ENCODE data around the gene USH2A.
"Not testable (repeated sequence)": the region's sequence is repeated elsewhere in the genome, so short reads cannot be mapped to it uniquely, and the experiment has no call there.

USH2A gene

GRCh38 chr1:216387782-216388181, 35.5 kb downstream of the USH2A start:
- no peak for DNase-seq

- no peak for DNase-seq
These were observed 43.8 kb downstream of the USH2A start for GRCh38 chr1:216379441-216379840.

DNA sequence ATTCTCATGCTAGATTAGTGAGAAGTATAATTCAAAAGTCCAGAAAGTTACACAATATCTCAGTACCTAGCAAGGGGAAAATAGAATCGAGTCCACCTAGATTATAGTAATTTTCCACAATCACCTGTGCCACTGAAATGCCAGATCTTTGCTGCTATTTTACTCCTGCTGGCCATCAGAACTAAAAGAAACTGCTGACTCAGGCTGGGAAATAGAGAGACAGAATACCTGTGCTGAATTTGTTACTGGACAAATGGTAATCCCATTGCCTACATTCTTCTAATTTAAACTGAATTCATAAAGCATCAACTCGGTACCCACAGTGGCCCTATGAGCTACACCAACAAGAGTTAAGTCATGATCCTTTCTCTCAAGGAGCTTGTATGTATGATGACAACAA, 55.0 kb downstream of the USH2A start:
- DNase-seq: no peak

GRCh38 chr1:216366979-216367378, 56.3 kb downstream of the USH2A start:
- DNase-seq: no peak

- no peak for DNase-seq
These were observed 66.3 kb downstream of the USH2A start for GRCh38 chr1:216356945-216357344.

GRCh38 chr1:216350186-216350585, 73.1 kb downstream of the USH2A start:
- DNase-seq: no peak

GRCh38 chr1:216346526-216346925, 76.7 kb downstream of the USH2A start:
- no peak for DNase-seq

GRCh38 chr1:216340542-216340941, 82.7 kb downstream of the USH2A start:
- DNase-seq: not testable (repeated sequence)

GRCh38 chr1:216332462-216332861, 90.8 kb downstream of the USH2A start:
- DNase-seq: no peak

DNA sequence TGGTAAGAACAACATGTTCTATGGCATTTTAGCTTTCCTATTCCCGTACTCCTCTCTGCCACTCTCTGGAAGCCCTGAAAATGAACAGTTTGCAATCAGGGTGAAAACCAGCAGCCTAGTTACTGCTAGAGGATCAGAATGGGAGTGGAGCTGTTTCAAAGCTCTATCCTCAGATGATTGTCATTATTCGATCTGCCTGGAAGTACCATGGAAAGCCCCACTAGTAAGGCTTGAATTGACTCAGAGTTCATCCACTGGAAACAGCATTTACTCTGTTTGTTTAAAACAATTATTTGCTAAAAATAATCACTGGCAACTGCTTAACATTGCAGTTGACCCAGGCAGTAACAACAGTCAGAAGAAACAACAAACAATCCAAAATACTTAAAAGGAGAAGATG, 91.2 kb downstream of the USH2A start:
- DNase-seq: no peak

DNA sequence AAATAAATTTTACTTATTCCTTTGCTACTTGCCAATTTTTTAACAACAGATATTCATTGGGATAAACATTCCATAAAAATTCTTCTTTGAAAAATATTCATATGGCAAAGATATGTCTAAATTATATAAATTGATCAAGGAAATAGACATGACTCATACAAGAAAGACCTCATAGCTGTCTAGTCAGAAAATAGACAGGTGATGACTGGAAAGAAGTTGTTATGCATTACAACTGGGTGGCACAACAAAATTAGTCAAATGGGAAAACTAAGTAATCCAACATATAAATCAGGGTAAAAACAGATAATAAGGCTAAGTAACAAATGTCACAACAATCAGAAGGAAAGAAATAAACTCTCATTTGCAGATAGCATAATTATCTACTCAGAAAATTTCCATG, 92.0 kb downstream of the USH2A start:
- DNase-seq: no peak

DNA sequence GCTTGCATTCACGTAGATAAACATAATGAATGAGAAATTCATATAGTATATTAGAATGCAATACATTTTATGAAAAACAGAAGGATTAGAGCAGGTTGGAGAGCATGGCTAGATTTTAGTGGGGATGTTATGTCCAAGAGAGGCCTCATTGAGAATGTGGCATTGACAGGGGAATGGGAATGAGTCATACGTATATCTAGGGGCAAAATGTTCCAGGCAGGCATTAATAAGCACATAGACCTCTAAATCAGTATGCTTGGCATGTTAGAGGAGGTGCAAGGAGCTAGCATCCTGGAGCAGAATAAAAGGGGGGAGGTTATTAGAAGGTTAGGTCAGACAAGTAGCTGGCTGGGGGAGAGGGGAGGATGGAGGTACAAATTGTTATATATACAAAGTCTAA, 93.0 kb downstream of the USH2A start:
- no peak for DNase-seq

DNA sequence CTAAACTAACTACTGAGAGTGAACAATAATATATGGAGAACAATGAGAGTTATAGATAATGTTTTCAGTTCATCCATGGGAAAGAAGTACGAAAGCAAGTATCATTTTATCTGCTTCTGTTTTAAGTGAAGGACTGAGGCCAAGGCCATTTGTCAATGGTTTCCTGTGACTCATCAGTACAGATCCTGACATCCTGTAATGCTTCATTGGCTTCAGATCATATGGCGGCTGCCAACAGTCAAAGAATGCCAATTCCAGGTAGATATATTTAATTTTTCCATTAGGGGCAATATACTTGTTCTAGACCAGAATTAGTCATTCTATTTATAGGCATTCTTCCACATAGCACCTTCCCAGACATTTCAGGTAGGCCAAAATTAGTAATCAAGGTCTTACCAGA, 97.3 kb downstream of the USH2A start:
- no peak for DNase-seq

DNA sequence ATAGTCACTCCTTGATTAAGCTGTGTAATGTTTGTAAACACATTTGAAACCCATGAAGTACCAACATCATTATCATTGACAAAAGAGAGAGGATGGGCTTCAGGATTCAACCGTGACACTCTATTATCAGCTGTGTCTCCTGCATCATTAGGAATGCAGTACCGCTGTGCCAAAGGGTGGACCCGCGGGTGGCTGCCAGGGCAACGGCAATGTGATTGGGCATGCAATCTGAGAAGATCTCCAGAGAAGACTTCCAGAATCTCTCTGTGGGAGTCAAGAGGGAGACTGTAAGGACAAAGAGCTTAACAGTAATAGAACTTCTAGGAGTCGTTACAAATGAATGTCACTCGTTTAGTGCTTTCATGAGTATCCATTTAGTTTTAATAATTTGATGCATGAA, 97.9 kb downstream of the USH2A start:
- DNase-seq: no peak

- no peak for DNase-seq
These were observed 99.9 kb downstream of the USH2A start for GRCh38 chr1:216323344-216323743.

DNA sequence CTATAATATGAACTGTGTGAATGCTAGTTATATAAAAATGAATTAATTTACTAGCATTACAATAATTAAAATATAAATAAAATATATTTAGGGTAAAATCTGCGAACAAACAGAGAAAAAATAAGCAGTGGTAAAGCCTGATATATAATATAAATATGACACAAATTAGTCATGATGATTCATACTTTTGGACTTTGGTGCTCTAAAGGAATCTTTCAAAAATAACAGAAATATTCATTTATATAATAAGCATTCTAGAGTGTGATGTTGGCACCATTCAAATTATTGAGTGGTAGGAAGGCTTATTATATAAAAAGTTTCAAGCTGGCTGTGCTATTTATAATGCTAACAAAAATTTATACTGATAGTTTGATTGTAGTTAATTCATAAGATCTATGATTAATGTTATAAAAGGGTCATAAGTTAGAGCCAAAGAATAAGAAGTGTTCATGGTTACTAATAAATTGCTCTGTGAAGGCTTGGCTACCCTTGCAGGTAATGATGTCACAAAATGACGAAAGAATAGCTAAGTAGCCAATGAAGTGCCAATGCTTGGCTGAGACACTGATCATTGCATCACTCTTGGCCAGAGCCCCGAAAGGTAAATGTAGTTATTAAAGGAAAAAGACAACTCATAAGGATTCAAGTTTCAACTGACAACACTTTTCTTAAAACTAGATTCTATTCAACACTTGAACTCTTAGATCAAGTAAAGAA, 108.7 kb downstream of the USH2A start:
- DNase-seq: no peak

DNA sequence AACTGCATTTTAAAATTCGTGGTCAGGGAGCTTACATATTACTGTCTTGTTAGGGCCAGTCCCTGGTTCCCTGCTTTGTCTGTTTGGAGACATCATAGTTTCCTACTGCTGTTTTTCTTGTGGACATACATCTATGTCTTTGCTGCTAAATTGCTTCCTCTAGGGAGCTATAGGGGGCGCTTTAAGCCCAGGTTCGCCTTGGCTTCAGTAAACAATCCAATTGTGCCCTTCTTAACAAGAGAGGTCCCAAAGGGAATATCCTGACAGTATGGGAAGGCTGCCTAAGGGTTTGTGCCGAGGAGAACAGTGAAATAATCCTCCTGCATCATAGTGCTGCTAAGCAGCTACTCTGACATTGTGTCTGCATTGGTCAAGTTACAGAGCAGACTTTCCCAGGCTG, 112.5 kb downstream of the USH2A start:
- DNase-seq: no peak

- no peak for DNase-seq
These were observed 116.4 kb downstream of the USH2A start for GRCh38 chr1:216306830-216307229.

DNA sequence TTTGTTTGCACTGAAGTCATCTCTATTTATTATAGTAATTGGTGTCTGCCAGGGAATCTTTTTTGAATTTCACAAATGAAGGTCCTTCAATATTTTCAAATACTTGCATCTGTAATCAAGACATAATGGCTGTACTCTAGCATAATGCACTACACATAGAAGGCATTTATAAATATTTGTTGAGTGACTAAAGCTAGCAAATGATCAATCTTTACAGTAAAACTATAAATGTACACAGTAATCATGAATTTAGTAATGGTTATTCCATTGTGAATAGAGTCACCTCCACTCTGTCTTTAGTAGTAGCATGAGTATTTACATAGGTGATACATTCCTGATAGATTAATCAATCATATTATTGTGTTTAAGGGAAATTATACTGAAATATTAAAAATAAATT, 119.6 kb downstream of the USH2A start:
- DNase-seq: no peak

DNA sequence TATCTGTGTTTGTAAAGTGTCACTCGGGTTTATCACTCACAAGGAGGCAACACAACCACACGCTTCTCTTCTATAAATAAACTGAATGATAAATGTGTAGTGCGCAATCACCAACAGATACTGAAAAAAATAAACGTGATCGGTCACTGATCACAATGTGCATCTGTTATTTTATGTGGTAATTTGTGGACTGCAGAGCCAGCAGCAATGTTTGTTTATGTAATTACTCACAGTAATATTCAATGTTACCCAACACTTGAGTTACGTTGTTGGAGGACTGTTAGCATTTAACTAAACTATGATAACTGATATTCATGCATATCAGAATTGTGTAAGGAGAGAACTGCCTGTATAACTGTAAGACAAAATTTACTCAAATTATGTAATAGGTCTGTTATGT, 129.6 kb downstream of the USH2A start:
- no peak for DNase-seq

- DNase-seq: no peak
These were observed 133.2 kb downstream of the USH2A start for GRCh38 chr1:216290074-216290473.

GRCh38 chr1:216285052-216285451, 138.2 kb downstream of the USH2A start:
- no peak for DNase-seq

- no peak for DNase-seq
These were observed 141.5 kb downstream of the USH2A start for GRCh38 chr1:216281757-216282156.

- no peak for DNase-seq
These were observed 153.0 kb downstream of the USH2A start for GRCh38 chr1:216270086-216270773.

GRCh38 chr1:216261631-216262030, 161.6 kb downstream of the USH2A start:
- DNase-seq: no peak

All from activated CD4-positive, CD25-positive, alpha-beta regulatory T cell treated with anti-CD3 and anti-CD28 coated beads, Interleukin-2, amount 50 U/mL, for 72 hours (primary cell).